HG02884 (cell line): ENCODE data around the gene HDAC4.
A peak's percentile ranks its signal among the peaks of the same experiment; 100 is the strongest.

ENCODE experiments used
- ATAC-seq: cut with Tn5 transposase; IDR thresholded peaks from one replicate; pipeline ENCODE4 v1.9.1; 2021; ENCODE audit warnings: mild to moderate bottlenecking, moderate library complexity; ENCODE audit not compliant: unreplicated experiment

The HDAC4 gene

GRCh38 chr2:239429473-239430350 lies 28.9 kb upstream of the HDAC4 start:
- no peak for ATAC-seq

GRCh38 chr2:239425631-239426030 lies 24.8 kb upstream of the HDAC4 start:
- ATAC-seq: no peak

DNA sequence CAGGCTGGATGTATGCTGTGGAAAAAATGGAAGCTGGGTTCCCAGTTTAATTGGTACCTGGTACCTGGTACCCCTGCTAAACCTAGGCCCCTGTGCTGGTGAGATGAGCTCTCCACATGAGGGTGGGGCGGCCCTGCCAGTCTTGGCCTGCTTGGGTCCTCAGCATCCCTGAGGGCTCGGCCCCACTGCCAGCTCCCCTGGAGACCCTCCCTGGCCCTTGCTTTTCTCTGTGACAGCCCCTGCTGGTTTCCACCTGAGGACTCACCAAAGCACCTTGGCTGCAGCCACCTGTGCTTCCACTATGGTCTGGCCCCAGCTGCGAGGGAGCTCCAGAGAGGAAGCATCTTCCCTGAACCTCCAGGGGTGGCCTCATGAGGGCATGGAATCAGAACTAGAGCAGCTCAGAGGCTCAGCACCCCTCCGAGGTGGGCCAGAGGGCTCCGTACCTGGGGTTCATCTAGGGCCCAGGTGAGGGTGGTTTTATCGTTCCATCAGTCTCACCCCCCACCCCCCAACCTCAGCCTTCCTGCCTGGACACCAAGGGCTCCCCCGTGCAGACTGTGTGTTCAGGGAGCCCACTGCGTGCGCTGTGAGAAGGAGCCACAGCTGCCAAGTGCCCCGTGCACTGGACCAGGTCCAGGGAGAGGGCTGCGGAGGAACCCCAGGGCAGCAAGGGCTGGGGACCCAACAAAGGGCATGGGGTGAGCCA lies 23.7 kb upstream of the HDAC4 start:
- no peak for ATAC-seq

DNA sequence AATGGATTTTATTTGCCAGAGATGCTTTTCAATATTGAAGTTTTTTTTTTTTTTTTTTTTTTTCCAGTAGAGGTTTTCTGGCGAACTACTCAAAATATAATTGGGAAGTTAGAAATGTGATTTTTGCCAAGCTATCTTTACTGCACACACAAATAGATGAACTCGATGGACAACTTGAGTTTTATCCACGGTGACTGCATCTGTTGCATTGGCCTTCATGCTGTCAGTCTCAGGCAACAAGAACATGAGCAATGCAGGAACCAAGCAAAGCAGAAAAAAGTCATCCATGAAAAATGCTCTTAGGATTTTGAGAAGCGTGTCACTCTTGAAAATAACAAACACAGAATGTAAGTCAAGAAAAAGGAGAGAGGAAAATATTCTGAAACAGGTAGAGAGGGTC lies 22.7 kb upstream of the HDAC4 start:
- no peak for ATAC-seq

- ATAC-seq: no peak
Measured at GRCh38 chr2:239421851-239422250, 21.0 kb upstream of the HDAC4 start.

DNA sequence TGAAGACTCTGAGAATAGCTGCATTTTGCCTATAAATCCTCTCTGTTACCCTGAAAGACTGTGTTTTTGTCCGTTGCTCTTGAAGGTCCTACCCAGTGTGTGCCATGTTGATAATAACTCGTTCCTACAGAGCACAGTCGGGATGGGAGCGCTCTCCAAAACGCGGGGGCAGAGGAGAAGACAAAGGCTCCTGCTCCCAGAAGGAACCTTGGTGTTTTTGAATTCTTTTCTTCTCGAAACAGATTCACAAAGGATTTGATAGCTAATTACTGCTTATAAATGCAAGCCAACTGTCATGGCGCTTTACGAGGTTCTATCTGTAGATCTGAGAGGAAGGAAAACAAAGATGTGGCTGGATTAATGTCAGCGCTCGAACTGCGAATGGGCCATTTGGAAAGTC lies 19.3 kb upstream of the HDAC4 start:
- no peak for ATAC-seq

- no peak for ATAC-seq
Measured at GRCh38 chr2:239418918-239419317, 18.1 kb upstream of the HDAC4 start.

DNA sequence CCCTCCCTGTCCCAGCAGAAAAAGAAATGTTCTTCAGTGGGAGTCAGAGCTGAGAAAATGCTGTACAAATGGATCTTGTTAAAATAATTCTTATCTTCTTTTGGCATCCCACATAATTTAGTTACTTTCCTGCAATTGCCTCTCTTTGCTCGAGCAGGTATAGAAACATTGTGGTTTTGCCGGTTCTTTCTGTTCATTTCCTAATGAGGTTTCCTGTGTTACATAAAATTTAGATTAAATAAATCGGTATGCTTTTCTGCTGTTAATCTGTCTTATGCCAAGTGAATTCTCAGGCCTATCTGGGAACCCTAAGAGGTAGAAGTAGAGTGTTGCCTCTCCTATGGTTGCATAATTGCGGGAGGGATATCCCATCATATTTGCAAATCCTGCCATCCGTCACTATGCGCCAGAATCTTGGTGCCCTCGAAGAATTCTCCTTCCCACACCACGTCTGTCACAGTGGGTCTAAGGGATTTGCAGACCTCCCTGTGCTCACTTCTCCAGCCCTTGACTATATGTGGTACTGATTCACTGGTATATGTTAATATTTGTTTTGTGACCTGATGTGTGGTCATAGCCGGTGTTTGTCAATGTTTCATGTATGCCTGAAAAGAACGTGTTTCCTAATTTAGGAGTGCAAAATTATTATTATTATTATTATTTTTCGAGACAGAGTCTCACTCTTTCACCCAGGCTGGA lies 12.2 kb upstream of the HDAC4 start:
- ATAC-seq: no peak

DNA sequence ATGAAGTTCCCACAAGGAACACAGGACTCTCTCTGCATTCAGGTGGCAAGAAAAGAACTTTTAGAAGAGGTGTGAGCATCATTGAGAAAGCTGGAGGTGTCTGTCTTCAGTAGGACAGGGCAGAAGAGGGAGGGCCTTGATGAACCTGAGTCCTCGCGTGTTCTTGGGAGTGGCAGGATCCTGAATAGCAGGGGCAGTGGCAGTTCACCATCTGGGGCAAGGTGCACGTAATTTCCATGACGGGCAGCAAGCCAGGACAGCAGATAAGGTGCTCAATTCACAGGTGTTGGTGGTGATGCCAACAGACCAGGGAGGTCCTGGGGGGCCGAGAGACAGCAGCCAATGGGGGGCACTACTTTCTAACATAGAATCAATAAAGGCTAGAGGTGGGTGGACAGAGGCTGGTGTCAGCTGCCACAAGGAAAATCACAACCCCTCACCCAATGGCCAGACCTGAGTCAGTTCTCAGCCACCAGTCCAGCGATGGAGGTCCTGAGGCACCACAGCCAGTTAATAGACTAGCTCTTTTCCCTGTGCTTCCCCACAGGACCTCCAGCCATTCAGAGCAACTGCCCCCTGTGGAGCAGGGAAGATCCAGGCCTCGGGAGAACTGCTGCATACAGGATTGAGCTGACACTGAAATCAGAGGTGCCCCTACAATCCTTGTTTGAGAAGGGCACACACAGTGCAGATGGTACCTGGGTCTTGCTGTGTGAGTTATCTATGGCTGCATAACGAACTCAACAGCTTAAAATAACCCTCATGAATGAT lies 10.9 kb upstream of the HDAC4 start:
- no peak for ATAC-seq

GRCh38 chr2:239411117-239411516 lies 10.3 kb upstream of the HDAC4 start:
- no peak for ATAC-seq

GRCh38 chr2:239409976-239410375 lies 9.2 kb upstream of the HDAC4 start:
- ATAC-seq: no peak

DNA sequence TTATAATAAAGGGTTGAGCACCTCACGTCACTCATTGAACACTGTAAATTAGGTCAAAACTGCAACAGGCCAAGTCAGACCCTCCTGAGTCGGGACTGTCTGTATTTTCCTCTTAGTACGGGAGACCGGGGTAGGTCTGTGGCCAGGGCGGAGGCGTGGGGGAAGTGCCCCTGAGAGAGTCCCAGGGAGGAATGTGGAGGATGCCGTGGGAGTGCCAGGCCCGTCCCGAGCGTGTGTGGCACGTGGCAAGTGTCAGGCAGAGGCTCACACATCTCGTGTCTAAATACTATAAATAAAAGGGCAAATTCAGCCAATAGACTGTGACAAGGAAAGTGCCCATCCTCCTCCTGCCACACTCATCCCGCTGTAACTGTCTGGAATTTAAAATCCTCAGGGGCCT lies 6.3 kb upstream of the HDAC4 start:
- no peak for ATAC-seq

DNA sequence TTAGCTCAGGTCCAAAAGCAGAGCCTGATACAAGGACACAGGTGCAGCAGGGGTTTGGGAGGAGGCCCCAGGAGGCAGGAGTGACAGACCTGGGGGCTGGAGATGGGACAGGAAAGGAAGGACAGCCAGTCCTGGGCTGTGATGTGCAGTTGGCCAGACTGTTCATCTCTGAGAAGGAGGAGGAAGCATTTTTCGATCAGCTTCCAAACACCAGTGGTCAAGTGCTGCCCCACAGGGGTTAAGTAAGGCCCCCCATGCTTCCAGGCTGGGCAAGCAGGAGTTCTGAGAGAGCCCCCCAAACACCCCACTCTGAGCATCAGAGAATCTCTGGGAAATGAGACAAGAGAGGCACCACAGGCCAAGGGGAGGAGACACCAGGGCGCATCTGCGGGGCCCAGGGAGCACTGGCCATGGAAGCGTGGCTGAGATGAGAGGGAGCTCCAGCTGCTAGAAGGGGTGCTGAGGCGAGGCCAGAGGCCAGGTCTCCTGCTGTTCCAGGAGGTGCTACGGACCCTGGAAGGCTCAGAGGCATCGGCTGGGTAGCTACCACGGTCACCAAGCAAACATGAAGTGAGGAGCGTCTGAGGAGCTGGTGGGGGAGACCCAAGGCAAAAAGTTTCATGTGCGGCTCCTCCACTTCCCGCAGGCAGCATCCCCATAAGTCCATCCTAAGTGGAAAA lies 5.6 kb upstream of the HDAC4 start:
- no peak for ATAC-seq

DNA sequence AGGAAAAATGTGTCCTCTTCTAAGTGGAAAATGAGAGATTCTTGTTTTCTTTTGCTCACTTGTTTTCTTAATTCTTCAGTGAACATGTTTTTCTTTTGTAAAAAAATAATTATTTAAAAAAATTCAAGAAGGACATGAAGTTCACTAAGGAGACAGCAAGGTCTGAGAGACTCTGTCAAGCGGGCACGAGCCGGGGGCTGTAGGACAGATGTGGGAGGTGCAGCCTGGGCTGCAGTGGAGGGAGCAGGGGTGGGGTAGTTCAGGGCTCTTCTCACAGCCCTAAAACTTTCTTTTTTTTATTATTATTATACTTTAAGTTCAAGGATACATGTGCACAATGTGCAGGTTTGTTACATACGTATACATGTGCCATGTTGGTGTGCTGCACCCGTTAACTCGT lies 4.3 kb upstream of the HDAC4 start:
- ATAC-seq: no peak

GRCh38 chr2:239402666-239403065 lies 1.8 kb upstream of the HDAC4 start:
- no peak for ATAC-seq

GRCh38 chr2:239401881-239402233 lies 1.0 kb upstream of the HDAC4 start:
- peak; percentile 2 for ATAC-seq

GRCh38 chr2:239401067-239401880 lies 454 bp upstream of the HDAC4 start:
- ATAC-seq: peak; percentile 78

GRCh38 chr2:239399921-239400595 lies 762 bp downstream of the HDAC4 start:
- ATAC-seq: no peak

DNA sequence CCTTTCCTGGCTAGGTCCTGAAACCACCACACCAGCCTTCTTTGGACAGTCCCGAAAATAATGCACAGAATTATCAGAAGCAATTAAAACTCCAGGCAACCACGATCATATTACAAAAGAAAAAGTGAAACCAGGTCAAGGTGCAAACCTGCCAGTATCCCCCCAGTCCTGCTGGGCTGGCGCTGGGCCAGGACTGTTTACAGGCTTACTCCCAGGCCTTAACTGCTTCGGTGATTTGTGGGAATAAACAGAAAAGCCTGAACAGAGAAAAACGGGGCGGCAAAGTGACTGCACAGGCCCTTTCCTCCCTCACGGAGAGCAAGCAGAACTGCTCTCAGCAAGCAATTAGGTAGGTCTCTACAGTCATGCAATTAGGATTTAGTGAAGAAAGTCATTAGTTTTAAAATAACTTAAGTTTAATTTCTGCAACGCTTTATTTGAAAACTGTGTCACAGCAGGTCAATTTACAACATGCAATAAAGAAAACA lies 1.3 kb downstream of the HDAC4 start:
- ATAC-seq: no peak
